GM21723 (cell line): Measurements from ENCODE around the gene LRRC51.
A peak's percentile ranks its signal among the peaks of the same experiment; 100 is the strongest.

Source experiments
- ATAC-seq: cut with Tn5 transposase; IDR thresholded peaks from one replicate; pipeline ENCODE4 v1.9.1; 2021; ENCODE audit warnings: mild to moderate bottlenecking, moderate library complexity; ENCODE audit not compliant: unreplicated experiment

The LRRC51 gene

GRCh38 chr11:72069787-72070251 is 10.8 kb upstream of the LRRC51 start:
- peak; percentile 66 for ATAC-seq

- no peak for ATAC-seq
Measured at GRCh38 chr11:72070491-72070890, 10.2 kb upstream of the LRRC51 start.

GRCh38 chr11:72072348-72072747 is 8.3 kb upstream of the LRRC51 start:
- no peak for ATAC-seq

GRCh38 chr11:72075109-72075508 is 5.5 kb upstream of the LRRC51 start:
- no peak for ATAC-seq

GRCh38 chr11:72075756-72076155 is 4.9 kb upstream of the LRRC51 start:
- ATAC-seq: no peak

GRCh38 chr11:72078477-72078876 is 2.2 kb upstream of the LRRC51 start:
- ATAC-seq: no peak

- no peak for ATAC-seq
Measured at GRCh38 chr11:72079819-72080325, 778 bp upstream of the LRRC51 start.

GRCh38 chr11:72081184-72081644 is 564 bp downstream of the LRRC51 start:
- ATAC-seq: no peak

- ATAC-seq: no peak
Measured at GRCh38 chr11:72081821-72082453, 1.3 kb downstream of the LRRC51 start.

- no peak for ATAC-seq
Measured at GRCh38 chr11:72083414-72083813, 2.8 kb downstream of the LRRC51 start.

- no peak for ATAC-seq
Measured at GRCh38 chr11:72084076-72084475, 3.4 kb downstream of the LRRC51 start.

GRCh38 chr11:72084965-72085364 is 4.3 kb downstream of the LRRC51 start:
- no peak for ATAC-seq

GRCh38 chr11:72085621-72086351 is 5.1 kb downstream of the LRRC51 start:
- ATAC-seq: no peak

- ATAC-seq: no peak
Measured at GRCh38 chr11:72088076-72088808, 7.6 kb downstream of the LRRC51 start.

GRCh38 chr11:72091292-72091691 is 10.6 kb downstream of the LRRC51 start:
- no peak for ATAC-seq

GRCh38 chr11:72098741-72099140 is 18.1 kb downstream of the LRRC51 start:
- no peak for ATAC-seq

- ATAC-seq: no peak
Measured at GRCh38 chr11:72100009-72100408, 19.4 kb downstream of the LRRC51 start.

GRCh38 chr11:72100462-72100861 is 19.8 kb downstream of the LRRC51 start:
- ATAC-seq: no peak

- no peak for ATAC-seq
Measured at GRCh38 chr11:72102162-72102561, 21.5 kb downstream of the LRRC51 start.

- ATAC-seq: peak; percentile 12
Measured at GRCh38 chr11:72102631-72102945, 21.9 kb downstream of the LRRC51 start.

GRCh38 chr11:72102946-72103753 is 22.5 kb downstream of the LRRC51 start, which contains the start of gene LAMTOR1:
Gene LAMTOR1 (minus strand): TSS chr11:72103297. CDS start chr11:72103224, 73 bp downstream.
- ATAC-seq: peak; percentile 80
